Immature natural killer cell (primary cell): ENCODE data around the gene IL37. TPM values are rescaled to one million over a fixed set of nuclear protein-coding genes. Genes with fewer than 3 reads are reported as not detected.

Source experiments
- DNase-seq, 3 donors: peaks; one replicate each; pipeline ENCODE4 v3.0.0; 2022; ENCODE audit warnings: mixed read lengths in 1 of 3
- H3K27ac Mint-ChIP-seq, 6 donors: one replicate each; pipeline ENCODE4 v1.8.0; 2020; ENCODE audit warnings: mixed read lengths in 6 of 6, mild to moderate bottlenecking in 5 of 6, inconsistent platforms in 4 of 6, moderate library complexity in 3 of 6
- H3K27me3 Mint-ChIP-seq, 3 donors: one replicate each; pipeline ENCODE4 v1.8.0; 2020 to 2021; ENCODE audit warnings: low read depth in 3 of 3, mild to moderate bottlenecking in 3 of 3, mixed read lengths in 3 of 3, moderate library complexity in 3 of 3, inconsistent platforms in 1 of 3
- H3K36me3 Mint-ChIP-seq, 3 donors: one replicate each; pipeline ENCODE4 v1.8.0; 2020; ENCODE audit warnings: mixed read lengths in 3 of 3, inconsistent platforms in 2 of 3, mild to moderate bottlenecking in 2 of 3
- H3K4me1 Mint-ChIP-seq, 2 donors: one replicate each; pipeline ENCODE4 v1.8.0; 2020; ENCODE audit warnings: inconsistent platforms in 2 of 2, mild to moderate bottlenecking in 2 of 2, mixed read lengths in 2 of 2, moderate library complexity in 1 of 2
- H3K4me3 Mint-ChIP-seq, 5 donors: one replicate each; pipeline ENCODE4 v1.8.0; 2020; ENCODE audit warnings: mild to moderate bottlenecking in 5 of 5, mixed read lengths in 5 of 5, inconsistent platforms in 3 of 5, moderate library complexity in 3 of 5
- H3K9me3 Mint-ChIP-seq, 6 donors: one replicate each; pipeline ENCODE4 v1.8.0; 2020; ENCODE audit warnings: mild to moderate bottlenecking in 6 of 6, mixed read lengths in 6 of 6, inconsistent platforms in 4 of 6, moderate library complexity in 3 of 6
- polyA plus RNA-seq, 3 donors: library from polyadenylated mRNA; unstranded; fragments of 300-500 nt; fragmentation: Illumina TruSeq; gene quantifications; one replicate each; pipeline ENCODE4 v1.2.3, GENCODE V29; 2021

IL37 gene
- polyA plus RNA-seq, 3 donors from 2014 or later: not detected

DNA sequence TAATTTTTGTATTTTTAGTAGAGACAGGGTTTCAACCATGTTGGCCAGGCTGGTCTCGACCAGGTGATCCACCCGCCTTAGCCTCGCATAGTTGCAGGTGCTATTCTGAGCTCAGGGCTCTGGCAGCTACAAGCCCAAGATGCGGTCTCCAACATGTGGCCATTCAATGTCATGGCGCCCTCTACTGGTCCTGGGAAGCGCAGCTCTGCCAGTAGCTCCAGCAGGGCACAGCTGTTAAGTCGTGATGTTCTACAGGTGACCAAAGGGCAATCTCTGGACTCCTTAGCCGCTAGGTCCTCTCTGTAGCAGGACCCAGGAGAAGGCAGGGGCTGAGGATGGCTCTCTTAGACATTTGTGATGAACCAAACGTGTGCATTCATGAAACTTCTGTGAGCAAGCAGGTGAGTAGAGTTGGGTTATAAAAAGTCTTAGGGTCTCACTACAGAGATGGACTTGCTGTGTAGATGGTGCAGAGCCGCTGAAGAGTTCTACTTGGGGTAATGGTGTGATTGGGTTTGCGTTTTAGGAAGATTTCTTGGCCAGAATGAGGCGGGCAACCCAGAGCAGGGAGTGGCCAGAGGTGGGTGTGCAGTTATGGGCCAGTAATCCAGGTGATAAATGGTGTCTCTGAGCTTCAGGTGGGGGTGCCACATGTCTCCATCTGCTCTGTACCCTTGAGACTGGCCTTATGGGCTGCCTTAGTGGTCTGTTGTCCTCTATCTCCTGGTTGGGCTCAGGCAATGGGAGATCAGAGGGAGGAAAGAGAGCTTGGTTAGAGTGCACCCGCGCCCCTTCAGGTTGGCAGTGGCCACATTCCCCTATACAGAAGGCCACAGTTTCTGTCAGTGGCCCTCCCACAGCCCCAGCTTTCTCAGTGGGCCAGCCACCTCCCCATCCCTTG, 31.0 kb downstream of the IL37 start:
- H3K27ac Mint-ChIP-seq: no peak overlapping the region
- H3K4me1 Mint-ChIP-seq: peaks cover 0 to 19% of the 10 kb centered on the region in 2 donors
- H3K36me3 Mint-ChIP-seq: no peaks in the 10 kb centered on the region
- no peak overlapping the region for H3K4me3 Mint-ChIP-seq
- peak; percentile 48 to 59 (median 56) for DNase-seq
- H3K27me3 Mint-ChIP-seq: peaks cover 0 to 9% (median 0%) of the 10 kb centered on the region in 3 donors
- no peaks in the 10 kb centered on the region for H3K9me3 Mint-ChIP-seq

DNA sequence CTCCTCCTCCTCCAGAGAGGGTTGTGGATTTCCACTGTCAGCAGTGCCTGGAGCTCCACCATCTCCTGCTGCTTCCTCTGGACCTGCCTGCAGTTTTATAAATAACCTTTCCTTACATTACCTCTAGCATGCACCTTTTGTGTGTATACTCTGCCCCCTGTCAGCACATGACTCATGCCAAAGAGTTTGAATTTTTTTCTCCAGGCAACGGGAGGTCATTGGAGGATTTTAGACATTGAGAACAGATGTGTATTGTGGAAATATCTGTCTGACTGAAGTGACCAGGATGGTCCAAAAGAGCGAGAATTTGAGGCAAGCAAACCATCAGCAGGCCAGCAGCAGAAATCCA, 31.7 kb downstream of the IL37 start:
- Mint-ChIP-seq H3K4me3 (no peak overlapping the region), H3K36me3 (no peaks in the 10 kb centered on the region), H3K27me3 (peaks cover 0 to 9% (median 0%) of the 10 kb centered on the region in 3 donors), H3K27ac (no peak overlapping the region), H3K9me3 (no peaks in the 10 kb centered on the region), H3K4me1 (peaks cover 0 to 15% of the 10 kb centered on the region in 2 donors)
- no peak for DNase-seq

DNA sequence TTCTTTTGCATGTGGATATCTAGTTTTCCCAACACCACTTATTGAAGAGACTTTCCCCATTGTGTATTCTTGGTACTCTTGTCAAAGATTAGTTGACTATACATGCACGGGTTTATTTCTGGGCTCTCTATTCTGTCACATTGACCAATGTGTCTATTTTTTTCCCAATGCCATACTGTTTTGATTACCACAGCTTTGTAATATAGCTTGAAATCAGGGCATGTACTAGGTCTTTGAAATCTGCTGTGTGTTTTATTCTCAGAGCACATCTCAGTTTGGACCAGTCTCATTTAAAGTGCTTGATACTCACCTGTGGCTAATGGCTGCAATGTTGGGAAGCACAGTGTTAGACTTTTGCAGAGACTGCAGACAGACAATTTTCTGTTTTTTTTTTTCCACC, 34.0 kb downstream of the IL37 start:
- H3K36me3 Mint-ChIP-seq: no peaks in the 10 kb centered on the region
- peaks cover 0 to 9% (median 2%) of the 10 kb centered on the region in 3 donors for H3K27me3 Mint-ChIP-seq
- H3K9me3 Mint-ChIP-seq: no peaks in the 10 kb centered on the region
- no peak for DNase-seq
- no peaks in the 10 kb centered on the region for H3K4me1 Mint-ChIP-seq
- no peak overlapping the region for H3K4me3 Mint-ChIP-seq
- H3K27ac Mint-ChIP-seq: no peak overlapping the region

DNA sequence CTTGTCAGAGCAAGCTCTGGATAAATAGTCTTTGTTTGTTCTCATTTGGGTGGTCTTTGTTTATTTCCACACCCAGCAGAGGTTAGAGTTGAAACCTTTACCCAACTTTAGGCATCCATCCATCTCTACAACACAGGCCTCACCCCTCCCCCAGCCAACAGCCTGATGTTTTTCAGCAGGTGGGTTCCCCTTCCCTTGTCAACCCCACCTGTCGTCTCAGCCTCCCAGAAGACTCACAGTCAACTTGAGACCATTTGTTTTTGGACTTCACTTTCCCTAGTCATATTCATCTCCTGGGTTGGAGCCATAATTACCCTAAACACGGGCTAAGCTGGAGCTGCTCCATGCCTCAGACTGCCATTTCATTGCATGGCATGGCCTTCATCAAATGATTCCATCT, 35.1 kb downstream of the IL37 start:
- Mint-ChIP-seq H3K4me1 (no peaks in the 10 kb centered on the region), H3K9me3 (no peaks in the 10 kb centered on the region), H3K27ac (no peak overlapping the region), H3K4me3 (no peak overlapping the region), H3K36me3 (no peaks in the 10 kb centered on the region), H3K27me3 (peaks cover 0 to 9% (median 2%) of the 10 kb centered on the region in 3 donors)
- DNase-seq: no peak

DNA sequence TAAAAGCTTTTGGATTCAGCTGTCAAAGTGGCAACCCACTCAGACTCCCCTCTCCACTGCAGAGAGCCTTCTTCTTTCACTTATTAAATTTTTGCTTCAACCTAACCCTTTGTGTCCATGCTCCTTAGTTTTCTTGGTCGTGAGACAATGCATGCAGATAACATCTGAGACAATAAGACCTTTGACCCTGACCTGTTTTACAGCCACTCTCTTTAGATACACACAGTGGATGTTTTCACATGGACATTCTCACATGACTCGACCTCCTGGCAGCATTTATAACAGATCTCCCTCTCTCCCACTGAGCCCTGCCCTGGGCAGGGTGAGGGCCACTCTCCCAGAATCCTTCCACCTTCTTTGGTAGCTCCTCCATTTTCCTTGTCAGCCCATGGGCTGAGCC, 36.4 kb downstream of the IL37 start:
- DNase-seq: no peak
- Mint-ChIP-seq H3K4me3 (no peak overlapping the region), H3K27me3 (peaks cover 2 to 16% (median 6%) of the 10 kb centered on the region in 3 donors), H3K9me3 (peaks cover 0 to 5% (median 0%) of the 10 kb centered on the region in 6 donors), H3K36me3 (no peaks in the 10 kb centered on the region), H3K4me1 (no peaks in the 10 kb centered on the region), H3K27ac (no peak overlapping the region)

DNA sequence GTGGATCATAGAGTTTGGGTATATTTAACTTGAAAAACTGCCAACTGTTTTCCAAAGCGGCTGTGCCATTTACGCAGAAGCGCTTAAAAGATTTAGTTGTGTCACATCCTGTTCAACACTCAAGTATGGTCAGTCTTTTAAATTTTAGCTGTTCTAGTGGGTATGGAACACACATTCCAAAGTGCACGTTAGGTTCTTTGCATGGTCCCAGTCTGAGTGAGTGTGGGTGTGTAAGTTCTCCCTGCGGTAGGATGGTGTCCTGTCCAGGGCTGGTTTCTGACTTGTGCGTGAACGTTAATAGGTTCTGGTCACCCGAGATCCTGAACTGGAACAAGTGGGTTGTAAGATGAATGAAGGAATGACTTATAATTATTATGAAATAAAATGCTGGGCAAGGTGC, 38.5 kb downstream of the IL37 start:
- no peak for DNase-seq
- peaks cover 2 to 11% (median 6%) of the 10 kb centered on the region in 3 donors for H3K27me3 Mint-ChIP-seq
- no peaks in the 10 kb centered on the region for H3K36me3 Mint-ChIP-seq
- no peak overlapping the region for H3K27ac Mint-ChIP-seq
- H3K9me3 Mint-ChIP-seq: peaks cover 0 to 5% (median 0%) of the 10 kb centered on the region in 6 donors
- no peaks in the 10 kb centered on the region for H3K4me1 Mint-ChIP-seq
- H3K4me3 Mint-ChIP-seq: no peak overlapping the region

DNA sequence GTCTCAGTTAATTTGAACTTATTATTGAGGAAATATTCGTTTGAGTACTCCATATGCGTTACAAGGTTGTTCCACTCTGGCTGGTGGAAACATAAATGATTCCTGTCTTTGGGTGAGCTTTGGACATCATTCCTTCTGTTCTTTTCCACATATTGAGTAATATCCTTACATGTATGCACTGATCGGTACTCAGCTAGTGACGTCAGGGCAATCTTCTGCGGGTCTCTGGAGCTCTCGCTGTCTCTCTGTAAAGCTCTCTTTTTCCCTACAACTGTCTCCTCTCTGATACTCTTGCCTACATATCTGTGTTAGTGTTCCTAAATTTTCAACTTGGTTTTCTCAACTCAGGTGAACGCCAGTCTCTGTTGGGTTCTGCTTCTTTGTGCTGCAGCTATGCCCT, 43.4 kb downstream of the IL37 start:
- Mint-ChIP-seq H3K9me3 (peaks cover 0 to 5% (median 0%) of the 10 kb centered on the region in 6 donors), H3K27me3 (peaks cover 0 to 11% (median 6%) of the 10 kb centered on the region in 3 donors), H3K4me3 (no peak overlapping the region), H3K27ac (no peak overlapping the region), H3K36me3 (no peaks in the 10 kb centered on the region), H3K4me1 (no peaks in the 10 kb centered on the region)
- no peak for DNase-seq

DNA sequence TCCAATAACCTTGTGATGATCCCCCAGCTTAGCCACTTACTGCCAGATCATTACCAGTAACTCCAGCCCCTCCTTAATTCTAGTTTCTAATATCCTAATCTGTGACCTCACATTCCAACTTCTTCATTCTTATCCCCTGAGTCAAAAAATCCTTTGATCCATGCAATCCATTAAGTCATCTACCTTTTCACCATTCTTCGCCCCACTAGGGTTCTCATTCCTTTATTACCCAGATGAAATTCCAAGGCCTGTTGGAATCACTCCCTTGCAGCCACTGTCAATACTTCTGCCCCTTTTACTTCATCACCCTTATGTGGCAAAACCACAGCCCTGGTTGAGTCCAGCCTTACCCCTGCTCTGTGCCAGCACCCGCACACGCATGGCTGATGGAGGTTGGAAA, 46.5 kb downstream of the IL37 start:
- Mint-ChIP-seq H3K27ac (no peak overlapping the region), H3K27me3 (no peaks in the 10 kb centered on the region), H3K36me3 (no peaks in the 10 kb centered on the region), H3K4me1 (no peaks in the 10 kb centered on the region), H3K9me3 (no peaks in the 10 kb centered on the region), H3K4me3 (no peak overlapping the region)
- no peak for DNase-seq

DNA sequence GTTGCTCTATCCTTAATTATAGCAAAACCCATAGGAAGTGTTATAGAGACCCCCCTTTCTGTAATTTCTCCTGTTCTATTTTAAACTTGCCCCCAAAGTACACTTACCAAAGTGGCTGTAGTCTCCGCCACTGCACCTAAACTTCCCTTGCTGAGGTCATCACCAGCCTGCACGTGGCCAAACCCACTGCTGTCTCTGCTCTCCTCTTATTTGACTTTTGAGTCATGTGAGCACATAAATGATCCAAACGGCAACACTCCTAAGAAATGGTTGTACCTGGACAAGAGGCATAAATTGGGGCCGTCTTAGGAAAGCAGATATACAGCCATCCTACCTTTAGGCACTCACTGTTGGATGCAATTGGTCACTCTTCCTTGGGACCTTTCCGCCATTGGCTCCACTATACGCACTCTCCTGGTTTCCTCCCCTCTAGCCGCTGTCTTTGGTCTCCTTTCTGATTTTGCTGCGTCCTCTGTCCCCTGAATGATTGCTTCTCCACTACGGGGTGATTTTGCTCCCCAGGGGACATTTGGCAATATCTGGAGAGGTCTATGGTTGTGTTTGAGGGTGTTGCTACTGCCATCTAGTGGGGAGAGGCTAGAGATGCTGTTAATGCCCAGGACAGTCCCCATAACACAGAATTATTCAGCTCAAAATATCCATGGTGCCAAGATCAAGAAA, 47.6 kb downstream of the IL37 start:
- H3K9me3 Mint-ChIP-seq: no peaks in the 10 kb centered on the region
- H3K4me3 Mint-ChIP-seq: no peak overlapping the region
- no peaks in the 10 kb centered on the region for H3K36me3 Mint-ChIP-seq
- H3K27me3 Mint-ChIP-seq: no peaks in the 10 kb centered on the region
- no peaks in the 10 kb centered on the region for H3K4me1 Mint-ChIP-seq
- DNase-seq: peak; percentile 33 to 55 (median 38)
- H3K27ac Mint-ChIP-seq: no peak overlapping the region

DNA sequence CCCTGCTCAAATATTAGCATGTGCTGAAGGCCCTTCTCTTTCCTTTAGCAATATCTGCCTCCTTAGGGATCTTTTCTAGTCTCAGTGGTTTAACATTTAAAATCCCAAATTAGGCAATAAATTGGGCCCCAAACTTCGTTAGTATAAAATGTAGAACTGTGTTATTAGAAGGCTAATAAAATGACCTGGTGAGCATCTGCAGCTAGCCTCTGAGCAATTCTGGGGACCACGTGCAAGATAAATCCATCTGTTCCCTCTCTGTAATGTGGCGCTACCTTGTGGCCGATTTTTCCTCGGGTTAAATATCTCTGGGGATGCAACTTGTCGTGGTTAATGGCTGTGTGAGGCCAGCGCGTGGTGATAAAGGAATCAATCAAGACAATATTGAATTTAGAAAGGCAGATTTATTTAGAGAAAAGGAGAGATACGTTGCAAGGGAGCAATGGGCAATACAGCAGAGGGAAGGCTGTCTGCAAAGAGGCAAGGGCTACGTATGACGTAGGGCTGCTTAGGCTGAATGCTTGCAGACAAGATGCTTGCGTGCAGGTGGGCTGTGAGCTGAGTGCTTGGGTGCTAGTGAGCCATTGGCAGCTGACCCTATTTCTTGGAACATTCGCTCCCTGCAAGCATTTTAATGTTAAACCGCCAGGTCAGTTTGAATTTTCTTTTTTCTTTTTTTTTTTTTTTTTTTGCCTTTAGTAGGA, 48.3 kb downstream of the IL37 start:
- no peak overlapping the region for H3K4me3 Mint-ChIP-seq
- DNase-seq: no peak
- H3K4me1 Mint-ChIP-seq: no peaks in the 10 kb centered on the region
- no peaks in the 10 kb centered on the region for H3K36me3 Mint-ChIP-seq
- no peak overlapping the region for H3K27ac Mint-ChIP-seq
- H3K27me3 Mint-ChIP-seq: no peaks in the 10 kb centered on the region
- H3K9me3 Mint-ChIP-seq: no peaks in the 10 kb centered on the region

DNA sequence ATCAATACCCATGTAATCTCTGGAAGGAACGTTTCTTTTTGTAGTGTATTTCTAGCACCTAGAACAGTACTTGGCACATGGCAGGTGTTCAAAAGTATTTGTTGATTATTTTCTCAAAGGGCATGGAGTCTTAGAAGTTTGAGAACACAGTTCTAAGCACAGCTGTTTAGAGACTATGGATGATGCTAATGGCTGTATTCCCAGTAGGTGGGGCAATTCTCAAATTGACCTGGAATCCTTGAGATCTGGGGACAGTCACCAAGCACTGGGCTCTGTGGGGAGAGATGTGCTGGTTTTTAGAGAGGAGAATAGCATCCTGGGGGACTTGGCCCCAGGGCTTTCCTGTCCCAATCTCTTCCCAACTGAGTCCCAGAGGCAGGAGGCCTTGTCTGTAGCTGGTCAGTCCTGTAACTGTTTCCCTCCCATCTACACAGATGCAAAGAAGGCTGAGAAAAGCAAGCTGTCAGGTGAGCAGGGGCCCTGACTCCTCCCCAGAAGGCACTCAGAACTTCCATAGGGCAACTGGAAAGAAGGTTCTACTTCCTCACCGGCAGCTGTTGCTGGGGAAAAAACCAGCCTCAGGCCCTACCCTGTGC, 49.4 kb downstream of the IL37 start:
- DNase-seq: no peak
- Mint-ChIP-seq H3K27ac (no peak overlapping the region), H3K9me3 (no peaks in the 10 kb centered on the region), H3K4me3 (no peak overlapping the region), H3K27me3 (no peaks in the 10 kb centered on the region), H3K36me3 (no peaks in the 10 kb centered on the region), H3K4me1 (no peaks in the 10 kb centered on the region)

DNA sequence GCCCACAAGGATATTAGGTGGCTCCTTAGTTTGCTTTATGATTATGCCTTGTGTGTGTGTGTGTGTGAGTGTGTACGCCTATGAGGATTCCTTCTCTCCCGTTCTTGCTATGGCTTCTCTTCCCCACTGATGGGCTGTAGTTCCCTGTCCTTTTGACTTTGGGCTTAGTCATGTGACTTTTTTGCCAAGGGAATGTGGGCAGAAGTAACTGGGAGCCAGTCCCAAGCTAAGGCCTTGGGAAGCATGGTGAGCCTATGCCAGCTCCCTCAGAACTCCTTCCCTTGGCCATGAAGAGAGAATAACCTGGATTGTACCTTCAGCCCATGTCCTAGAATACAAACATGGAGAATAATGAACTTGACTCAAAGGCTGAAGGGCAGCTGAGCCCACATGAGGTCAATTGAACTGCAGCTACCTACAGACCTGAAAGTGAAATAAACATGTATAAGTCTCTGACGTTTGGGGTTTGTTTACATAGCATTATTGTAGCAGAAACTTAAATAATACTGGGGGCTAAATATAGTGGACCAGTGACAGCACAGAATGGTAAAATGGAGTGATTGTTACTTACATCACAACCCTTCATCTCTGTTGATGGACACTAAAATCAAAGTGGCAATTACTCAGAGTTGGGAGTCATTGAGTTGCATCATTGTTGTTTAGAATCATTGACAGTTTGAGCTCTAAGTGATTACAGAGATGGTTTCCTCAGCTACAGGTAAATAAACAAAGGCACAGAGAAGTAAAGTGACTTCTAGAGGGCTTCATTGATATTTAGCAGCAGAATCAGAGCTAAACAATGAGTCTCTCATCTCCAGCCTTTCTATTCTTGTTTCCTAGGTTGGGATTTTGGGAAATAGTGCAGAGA, 51.6 kb downstream of the IL37 start:
- no peak overlapping the region for H3K4me3 Mint-ChIP-seq
- H3K36me3 Mint-ChIP-seq: no peaks in the 10 kb centered on the region
- H3K9me3 Mint-ChIP-seq: peaks cover 0 to 2% (median 0%) of the 10 kb centered on the region in 6 donors
- DNase-seq: no peak
- no peak overlapping the region for H3K27ac Mint-ChIP-seq
- no peaks in the 10 kb centered on the region for H3K4me1 Mint-ChIP-seq
- no peaks in the 10 kb centered on the region for H3K27me3 Mint-ChIP-seq

DNA sequence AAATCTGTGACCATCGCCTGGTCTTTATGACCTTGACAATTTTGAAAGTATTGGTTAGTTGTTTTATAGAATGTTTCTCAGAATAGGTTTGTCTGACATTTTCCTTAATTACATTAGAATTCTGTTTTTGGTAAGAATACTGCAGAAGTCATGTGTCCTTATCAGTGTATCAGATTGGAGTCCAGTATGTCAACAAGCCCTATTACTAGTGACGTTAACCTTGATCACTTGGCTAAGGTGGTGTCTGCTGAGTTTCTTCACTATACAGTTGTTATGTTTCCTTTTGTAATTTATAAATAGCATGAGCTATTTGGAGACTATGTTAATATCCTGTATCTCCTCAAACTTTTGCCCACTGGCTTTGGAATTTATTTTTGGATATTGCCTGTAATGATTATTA, 56.1 kb downstream of the IL37 start:
- Mint-ChIP-seq H3K9me3 (peaks cover 0 to 6% (median 0%) of the 10 kb centered on the region in 6 donors), H3K4me1 (no peaks in the 10 kb centered on the region), H3K36me3 (no peaks in the 10 kb centered on the region), H3K27ac (no peak overlapping the region), H3K27me3 (peaks cover 0 to 4% (median 1%) of the 10 kb centered on the region in 3 donors), H3K4me3 (no peak overlapping the region)
- no peak for DNase-seq
